Measurements from ENCODE around the gene CECR2.

Gene CECR2

GRCh38 chr22:17384612-17385330, 15.5 kb downstream of the CECR2 start:
- H3K27me3 ChIP-seq (ENCODE audit: insufficient read depth, poor library complexity, severe bottlenecking) = no peaks in the 10 kb centered on the region
- DNase-seq (ENCODE audit: low read depth in 1 of 2, low spot score in 1 of 2) = no peak
- H3K27ac ChIP-seq (replicated peaks) = no peak overlapping the region
- no peak overlapping the region for H3K4me3 ChIP-seq (replicated peaks; ENCODE audit: insufficient read depth, low read length)
- no peak for TF ChIP-seq REST (IDR thresholded peaks at IDR 0.05; ENCODE audit: insufficient replicate concordance, low read depth)
- TF ChIP-seq, protein P1, sequence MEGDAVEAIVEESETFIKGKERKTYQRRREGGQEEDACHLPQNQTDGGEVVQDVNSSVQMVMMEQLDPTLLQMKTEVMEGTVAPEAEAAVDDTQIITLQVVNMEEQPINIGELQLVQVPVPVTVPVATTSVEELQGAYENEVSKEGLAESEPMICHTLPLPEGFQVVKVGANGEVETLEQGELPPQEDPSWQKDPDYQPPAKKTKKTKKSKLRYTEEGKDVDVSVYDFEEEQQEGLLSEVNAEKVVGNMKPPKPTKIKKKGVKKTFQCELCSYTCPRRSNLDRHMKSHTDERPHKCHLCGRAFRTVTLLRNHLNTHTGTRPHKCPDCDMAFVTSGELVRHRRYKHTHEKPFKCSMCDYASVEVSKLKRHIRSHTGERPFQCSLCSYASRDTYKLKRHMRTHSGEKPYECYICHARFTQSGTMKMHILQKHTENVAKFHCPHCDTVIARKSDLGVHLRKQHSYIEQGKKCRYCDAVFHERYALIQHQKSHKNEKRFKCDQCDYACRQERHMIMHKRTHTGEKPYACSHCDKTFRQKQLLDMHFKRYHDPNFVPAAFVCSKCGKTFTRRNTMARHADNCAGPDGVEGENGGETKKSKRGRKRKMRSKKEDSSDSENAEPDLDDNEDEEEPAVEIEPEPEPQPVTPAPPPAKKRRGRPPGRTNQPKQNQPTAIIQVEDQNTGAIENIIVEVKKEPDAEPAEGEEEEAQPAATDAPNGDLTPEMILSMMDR (IDR thresholded peaks at IDR 0.05; ENCODE audit: insufficient read depth, low read length) = no peak
- no peak for TF ChIP-seq POLR2AphosphoS5 (IDR thresholded peaks at IDR 0.05; ENCODE audit: low read depth)
- TF ChIP-seq SPI1 (IDR thresholded peaks at IDR 0.05; ENCODE audit: borderline replicate concordance, low read depth) = no peak
- no peak for TF ChIP-seq GABPA (IDR thresholded peaks at IDR 0.05; ENCODE audit: low read depth)

- Histone ChIP-seq H3K27me3 (ENCODE audit: insufficient read depth, poor library complexity, severe bottlenecking) (no peaks in the 10 kb centered on the region), H3K27ac (replicated peaks) (no peak overlapping the region), H3K4me3 (replicated peaks; ENCODE audit: insufficient read depth, low read length) (no peak overlapping the region)
- no peak for TF ChIP-seq REST (IDR thresholded peaks at IDR 0.05; ENCODE audit: insufficient replicate concordance, low read depth)
- no peak for TF ChIP-seq POLR2AphosphoS5 (IDR thresholded peaks at IDR 0.05; ENCODE audit: low read depth)
- TF ChIP-seq, protein P1 (IDR thresholded peaks at IDR 0.05; ENCODE audit: insufficient read depth, low read length) = no peak
- TF ChIP-seq SPI1 (IDR thresholded peaks at IDR 0.05; ENCODE audit: borderline replicate concordance, low read depth) = no peak
- TF ChIP-seq GABPA (IDR thresholded peaks at IDR 0.05; ENCODE audit: low read depth) = no peak
- no peak for DNase-seq (ENCODE audit: low read depth in 1 of 2, low spot score in 1 of 2)
Measured at GRCh38 chr22:17387356-17387755, 18.1 kb downstream of the CECR2 start.

GRCh38 chr22:17388235-17388634, 19.0 kb downstream of the CECR2 start:
- DNase-seq (ENCODE audit: low read depth in 1 of 2, low spot score in 1 of 2) = no peak
- H3K27me3 ChIP-seq (ENCODE audit: insufficient read depth, poor library complexity, severe bottlenecking) = no peaks in the 10 kb centered on the region
- H3K27ac ChIP-seq (replicated peaks) = no peak overlapping the region
- no peak overlapping the region for H3K4me3 ChIP-seq (replicated peaks; ENCODE audit: insufficient read depth, low read length)
- TF ChIP-seq, protein P1 (IDR thresholded peaks at IDR 0.05; ENCODE audit: insufficient read depth, low read length) = no peak
- TF ChIP-seq REST (IDR thresholded peaks at IDR 0.05; ENCODE audit: insufficient replicate concordance, low read depth) = no peak
- TF ChIP-seq POLR2AphosphoS5 (IDR thresholded peaks at IDR 0.05; ENCODE audit: low read depth) = no peak
- no peak for TF ChIP-seq GABPA (IDR thresholded peaks at IDR 0.05; ENCODE audit: low read depth)
- no peak for TF ChIP-seq SPI1 (IDR thresholded peaks at IDR 0.05; ENCODE audit: borderline replicate concordance, low read depth)
